KOPT-K1 (cell line): ENCODE results near the gene IVD.

ENCODE experiments used
- H3K27ac ChIP-seq: fragments of 200-600 bp; sonication (generic); 2 replicates; pipeline ENCODE4 v1.5.1; 2016; ENCODE audit warnings: antibody characterized with exemption, mild to moderate bottlenecking, low read depth, low read length; ENCODE audit not compliant: poor library complexity, severe bottlenecking
- H3K36me3 ChIP-seq: fragments of 200-600 bp; sonication (generic); 2 replicates; pipeline ENCODE4 v1.5.1; 2017; ENCODE audit warnings: antibody characterized with exemption, mild to moderate bottlenecking, low read length, moderate library complexity; ENCODE audit not compliant: insufficient read depth
- H3K9me3 ChIP-seq: fragments of 200-600 bp; sonication (generic); 2 replicates; pipeline ENCODE4 v1.5.1; 2017; ENCODE audit warnings: antibody characterized with exemption, low read length, mild to moderate bottlenecking; ENCODE audit not compliant: insufficient read depth, poor library complexity, severe bottlenecking

Gene IVD

DNA sequence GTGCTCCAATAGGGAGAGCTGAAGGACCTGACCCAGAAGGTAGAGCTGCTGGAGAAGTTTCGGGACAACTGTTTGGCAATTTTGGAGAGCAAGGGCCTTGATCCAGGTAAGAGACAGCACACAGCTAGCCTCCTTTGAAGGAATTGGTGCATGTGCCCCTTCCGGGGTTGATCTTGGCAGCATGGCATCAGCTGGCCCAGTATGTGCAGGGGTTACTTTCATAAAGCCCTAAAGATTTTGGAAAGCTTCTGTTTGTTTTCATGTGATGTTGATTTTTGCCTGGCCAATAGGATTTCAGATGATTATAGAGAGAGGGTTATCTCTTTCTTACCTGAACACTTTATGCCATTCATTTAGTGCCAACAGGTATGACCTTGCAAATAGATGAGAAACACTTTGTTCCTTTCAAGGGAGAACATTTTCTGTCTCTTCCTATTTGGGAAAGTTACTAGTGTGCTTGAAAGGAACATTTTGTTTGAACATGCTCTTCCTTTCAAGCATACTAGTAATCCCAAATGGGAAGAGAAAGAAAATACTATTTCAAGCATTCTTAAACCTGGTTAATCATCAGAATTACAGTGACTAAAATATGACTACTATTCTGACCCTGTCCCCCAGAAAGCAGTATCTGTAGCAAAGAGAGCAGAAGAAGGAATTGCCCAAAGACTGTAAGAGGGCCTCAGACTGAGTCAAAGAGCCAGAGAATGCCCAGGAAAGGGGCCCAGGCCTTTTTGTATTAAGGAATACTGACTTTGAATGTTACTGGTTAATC, 15.6 kb upstream of the IVD start:
- H3K36me3 ChIP-seq = peaks cover 99% of the 10 kb centered on the region
- no peaks in the 10 kb centered on the region for H3K9me3 ChIP-seq
- no peak overlapping the region for H3K27ac ChIP-seq

DNA sequence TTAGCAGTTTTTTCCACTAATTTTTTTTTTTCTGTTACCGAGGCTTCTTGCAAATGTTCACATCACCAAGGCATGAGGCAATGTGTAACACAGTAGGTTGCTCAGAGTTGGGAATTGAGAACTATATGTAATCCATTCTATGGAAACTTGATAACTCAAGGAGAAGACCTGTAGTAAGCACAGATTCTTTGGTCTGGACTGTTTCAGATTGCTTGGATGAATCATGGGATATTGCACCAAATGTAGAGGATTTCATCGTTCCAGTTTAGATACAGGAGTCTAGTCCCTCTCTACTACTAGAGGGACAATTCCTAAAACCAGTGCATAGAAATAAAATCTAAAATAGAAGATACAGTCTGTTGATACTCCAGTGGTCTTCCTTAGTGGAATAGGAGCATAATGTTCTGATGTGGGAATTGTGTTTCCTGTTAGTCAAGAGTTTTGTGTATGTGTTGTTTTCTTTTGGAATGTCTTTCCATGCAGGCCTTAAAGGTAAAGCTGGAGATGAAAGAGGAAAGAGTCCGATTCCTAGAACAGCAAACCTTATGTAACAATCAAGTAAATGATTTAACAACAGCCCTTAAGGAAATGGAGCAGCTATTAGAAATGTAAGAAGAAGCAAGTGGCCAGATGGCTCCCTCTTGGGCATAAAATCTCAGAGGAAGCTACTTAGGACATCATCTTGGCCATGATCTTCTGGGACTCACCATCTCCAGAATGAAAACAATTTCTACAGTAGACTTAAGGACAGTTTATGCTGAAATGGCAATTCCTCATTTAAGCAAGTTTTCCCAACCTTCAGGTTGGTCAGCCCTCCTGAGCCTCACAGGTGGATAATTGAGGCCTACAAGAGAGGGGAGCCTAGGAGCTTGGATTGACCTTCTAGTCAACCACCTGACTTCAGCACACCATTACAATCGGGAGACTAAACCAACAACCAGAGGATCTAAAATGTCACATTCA, 12.3 kb upstream of the IVD start:
- peaks cover 73% of the 10 kb centered on the region for H3K36me3 ChIP-seq
- no peak overlapping the region for H3K27ac ChIP-seq
- H3K9me3 ChIP-seq = no peaks in the 10 kb centered on the region

DNA sequence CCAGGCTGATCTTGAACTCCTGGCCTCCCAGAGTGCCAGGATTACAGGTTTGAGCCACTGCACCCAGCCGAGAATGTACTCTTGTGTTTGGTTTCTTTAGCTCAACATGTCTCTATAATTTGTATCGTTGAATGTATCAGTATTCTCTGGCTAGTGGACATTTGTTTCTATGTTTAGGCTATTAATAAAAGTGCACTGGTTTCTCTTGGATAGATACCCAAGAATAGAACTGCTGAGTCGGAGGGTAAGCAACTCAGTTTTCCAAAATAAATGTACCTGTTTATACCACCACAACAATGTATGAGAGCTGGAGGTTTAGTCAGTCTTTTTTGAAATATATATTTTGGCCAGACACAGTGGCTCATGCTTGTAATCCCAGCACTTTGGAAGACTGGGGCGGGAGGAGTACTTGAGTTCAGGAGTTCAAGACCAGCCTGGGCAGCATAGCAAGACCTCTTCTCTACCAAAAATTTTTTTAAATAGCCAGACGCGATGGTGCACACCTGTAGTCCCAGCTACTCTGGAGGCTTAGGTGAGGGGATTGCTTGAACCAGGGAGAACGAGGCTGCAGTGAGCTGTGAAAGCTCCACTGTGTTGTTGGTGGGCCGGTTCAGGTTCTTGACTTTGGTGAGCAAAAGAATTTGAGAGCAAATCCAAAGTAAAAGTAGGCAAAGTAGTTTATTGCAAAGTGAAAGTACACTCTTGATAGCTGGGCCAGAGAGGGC, 7.7 kb upstream of the IVD start:
- Histone ChIP-seq H3K9me3 (no peaks in the 10 kb centered on the region), H3K36me3 (peaks cover 28% of the 10 kb centered on the region)

DNA sequence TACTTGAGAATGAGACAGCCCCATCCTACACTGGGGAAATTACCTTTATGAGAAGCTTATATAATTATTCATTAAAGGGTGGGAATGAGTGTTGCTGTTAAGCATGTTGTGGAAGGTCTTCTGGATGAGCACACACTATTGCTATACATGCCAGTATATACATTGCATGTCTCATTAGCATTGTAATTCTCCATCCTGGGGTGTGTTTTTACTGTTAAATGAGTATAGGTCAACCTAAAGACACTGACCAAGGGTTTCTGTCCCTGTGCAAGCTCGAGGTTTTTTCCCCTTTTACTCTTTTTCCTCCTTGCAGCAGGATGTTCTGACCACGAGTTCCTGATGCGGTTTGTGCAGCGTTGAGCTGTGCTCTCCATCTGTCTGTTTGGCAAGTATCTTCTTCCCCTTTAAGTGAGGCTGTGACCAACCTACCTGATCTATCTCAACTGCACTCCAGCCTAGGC, 7.2 kb upstream of the IVD start:
- Histone ChIP-seq H3K27ac (peak overlapping the region; percentile 42), H3K36me3 (peaks cover 22% of the 10 kb centered on the region)

More for the DNA sequence above, 7.7 kb upstream of the IVD start:
- H3K27ac ChIP-seq = peak overlapping the region; percentile 42

DNA sequence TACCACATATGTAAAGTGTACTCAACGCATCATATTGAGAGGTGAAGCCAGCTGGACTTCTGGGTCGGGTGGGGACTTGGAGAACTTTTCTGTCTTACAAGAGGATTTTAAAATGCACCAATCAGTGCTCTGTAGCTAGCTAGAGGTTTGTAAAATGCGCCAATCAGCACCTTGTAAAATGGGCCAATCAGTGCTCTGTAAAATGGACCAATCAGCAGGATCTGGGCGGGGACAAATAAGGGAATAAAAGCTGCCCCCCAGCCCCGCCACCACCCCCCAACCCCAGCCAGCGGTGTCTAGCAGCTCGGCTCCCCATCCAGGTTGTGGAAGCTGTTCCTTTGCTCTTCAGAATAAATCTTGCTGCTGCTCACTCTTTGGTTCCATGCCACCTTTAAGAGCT, 6.2 kb upstream of the IVD start:
- no peak overlapping the region for H3K27ac ChIP-seq
- H3K36me3 ChIP-seq = peaks cover 13% of the 10 kb centered on the region
- no peaks in the 10 kb centered on the region for H3K9me3 ChIP-seq

More for the DNA sequence above, 7.2 kb upstream of the IVD start:
- H3K9me3 ChIP-seq = no peaks in the 10 kb centered on the region

DNA sequence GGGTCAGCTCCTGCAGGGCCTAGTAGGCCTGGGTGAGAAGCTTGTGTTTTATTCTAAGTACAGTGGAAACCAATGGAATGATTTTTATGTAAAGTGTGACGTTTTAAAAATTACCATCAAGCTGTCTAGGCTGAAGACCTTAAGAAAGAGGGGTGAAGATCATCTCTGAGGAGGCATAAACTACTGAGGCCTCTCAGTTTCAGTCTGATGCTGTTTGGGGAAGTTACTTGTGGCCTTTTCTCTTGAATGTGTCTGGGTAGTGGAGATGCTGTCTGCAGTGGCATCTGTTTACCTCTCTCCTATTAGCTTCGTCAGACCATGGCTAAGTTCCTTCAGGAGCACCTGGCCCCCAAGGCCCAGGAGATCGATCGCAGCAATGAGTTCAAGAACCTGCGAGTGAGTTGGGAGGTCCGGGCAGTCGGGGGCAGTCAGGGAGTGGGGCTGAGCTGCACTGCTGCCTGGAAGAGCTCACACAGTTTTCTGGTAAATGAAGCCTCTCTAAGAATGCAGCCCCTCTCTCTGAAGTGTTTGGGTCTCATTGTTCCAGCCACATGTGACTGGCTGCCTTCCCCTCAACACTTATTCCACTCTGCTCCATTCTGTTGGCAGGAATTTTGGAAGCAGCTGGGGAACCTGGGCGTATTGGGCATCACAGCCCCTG, 1.9 kb downstream of the IVD start:
- H3K36me3 ChIP-seq = peaks cover 54% of the 10 kb centered on the region
- H3K27ac ChIP-seq = no peak overlapping the region
- H3K9me3 ChIP-seq = no peaks in the 10 kb centered on the region

DNA sequence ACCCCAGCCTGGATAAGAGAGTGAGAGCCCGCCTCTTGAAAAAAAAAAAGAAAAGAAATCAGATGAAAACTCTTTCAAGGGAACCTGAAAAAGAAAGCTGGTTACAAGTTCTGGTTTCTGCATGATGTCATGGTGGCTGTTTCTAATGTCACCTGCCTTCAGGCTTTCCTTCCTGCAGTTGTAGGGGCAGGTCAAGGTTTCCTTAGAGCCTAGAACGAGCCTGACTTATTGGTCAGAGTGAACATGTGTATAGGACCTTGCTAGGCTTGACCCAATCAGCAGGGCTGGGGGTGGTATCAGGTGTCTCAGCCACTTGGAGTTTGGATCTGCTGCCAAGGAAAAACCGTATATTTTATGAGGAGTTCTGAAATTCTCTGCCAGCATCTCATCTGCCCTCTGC, 3.8 kb downstream of the IVD start:
- H3K36me3 ChIP-seq = peaks cover 73% of the 10 kb centered on the region
- no peaks in the 10 kb centered on the region for H3K9me3 ChIP-seq
- H3K27ac ChIP-seq = no peak overlapping the region

DNA sequence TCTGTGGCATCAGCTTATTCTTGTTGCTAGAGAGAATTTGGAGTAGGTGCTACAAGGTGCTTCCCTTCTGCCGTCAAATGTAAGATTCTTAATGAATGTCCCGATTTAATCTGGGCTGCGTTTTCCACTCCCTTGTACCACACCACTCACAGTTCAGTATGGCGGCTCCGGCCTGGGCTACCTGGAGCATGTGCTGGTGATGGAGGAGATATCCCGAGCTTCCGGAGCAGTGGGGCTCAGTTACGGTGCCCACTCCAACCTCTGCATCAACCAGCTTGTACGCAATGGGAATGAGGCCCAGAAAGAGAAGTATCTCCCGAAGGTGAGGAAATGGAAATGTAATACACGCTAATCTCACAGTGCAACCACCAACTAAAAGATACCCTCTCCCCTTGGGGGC, 4.9 kb downstream of the IVD start:
- H3K27ac ChIP-seq = no peak overlapping the region
- no peaks in the 10 kb centered on the region for H3K9me3 ChIP-seq
- peaks cover 84% of the 10 kb centered on the region for H3K36me3 ChIP-seq

DNA sequence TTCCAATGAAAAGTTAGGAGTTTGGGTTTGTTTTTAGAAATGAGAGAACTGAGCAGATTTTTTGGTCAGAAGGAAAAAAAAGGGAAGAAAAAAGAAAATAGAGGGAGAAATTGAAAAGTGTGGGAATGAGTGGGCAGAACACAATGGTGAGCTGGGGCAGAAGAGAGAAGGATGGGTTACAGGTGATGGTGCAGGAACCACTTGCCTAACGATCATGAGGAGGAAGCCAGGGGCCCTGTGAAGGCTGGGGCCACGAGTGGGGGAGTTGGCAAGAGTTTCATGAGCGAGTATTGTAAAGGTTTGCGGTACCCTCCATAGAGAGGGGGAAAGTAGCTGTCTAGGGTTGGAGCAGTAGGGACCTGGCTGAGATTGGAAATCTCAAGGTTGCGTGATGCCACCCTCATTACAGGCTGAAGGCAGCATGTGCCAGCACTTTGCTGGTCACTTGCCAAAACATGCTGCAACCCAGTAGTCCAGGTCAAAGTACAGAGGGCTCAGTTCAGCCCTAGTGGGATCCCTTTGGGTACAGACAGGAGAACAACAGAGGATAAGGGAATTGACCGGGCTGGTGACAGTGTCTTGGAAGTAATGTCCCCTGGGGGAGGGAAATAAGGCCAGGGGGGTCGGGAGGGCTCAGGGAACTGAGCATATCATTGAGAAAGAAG, 6.6 kb downstream of the IVD start:
- H3K27ac ChIP-seq = no peak overlapping the region
- H3K36me3 ChIP-seq = peaks cover 99% of the 10 kb centered on the region
- no peaks in the 10 kb centered on the region for H3K9me3 ChIP-seq

DNA sequence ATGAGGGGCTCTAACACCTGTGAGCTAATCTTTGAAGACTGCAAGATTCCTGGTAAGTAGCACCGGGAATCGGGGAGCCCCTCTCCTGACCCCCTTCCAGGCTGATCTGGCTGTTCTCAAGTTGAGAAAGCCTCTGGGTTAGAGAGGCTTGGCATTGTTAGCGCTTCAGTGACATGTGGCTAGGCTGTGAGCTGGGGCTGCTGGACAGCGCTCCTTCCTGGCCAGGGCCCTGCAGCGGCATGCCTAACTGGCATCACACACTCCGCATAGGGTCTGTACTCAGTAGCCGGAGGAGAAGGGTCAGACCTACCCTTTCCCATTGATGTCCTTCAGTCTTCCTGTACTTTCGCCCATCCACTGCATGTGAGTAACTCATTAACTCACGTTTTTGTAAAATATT, 7.4 kb downstream of the IVD start:
- Histone ChIP-seq H3K9me3 (no peaks in the 10 kb centered on the region), H3K36me3 (peaks cover 97% of the 10 kb centered on the region), H3K27ac (no peak overlapping the region)

DNA sequence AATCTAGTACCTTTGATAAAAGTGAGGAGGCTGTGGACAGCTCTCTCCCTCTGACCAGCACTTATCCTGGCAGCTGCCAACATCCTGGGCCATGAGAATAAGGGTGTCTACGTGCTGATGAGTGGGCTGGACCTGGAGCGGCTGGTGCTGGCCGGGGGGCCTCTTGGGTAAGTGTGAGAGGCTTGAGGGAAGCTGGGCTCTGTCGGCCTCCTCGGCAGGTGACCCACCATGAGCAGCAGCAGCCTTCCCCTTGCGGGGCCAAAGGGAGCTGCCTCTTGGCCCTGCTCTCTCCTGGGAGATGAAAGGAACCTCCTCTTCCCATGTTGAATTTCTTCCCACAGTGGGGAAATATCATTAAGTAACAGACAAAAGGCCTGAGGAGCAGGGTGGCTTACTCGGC, 9.2 kb downstream of the IVD start:
- Histone ChIP-seq H3K36me3 (peaks cover 88% of the 10 kb centered on the region), H3K27ac (no peak overlapping the region), H3K9me3 (no peaks in the 10 kb centered on the region)

DNA sequence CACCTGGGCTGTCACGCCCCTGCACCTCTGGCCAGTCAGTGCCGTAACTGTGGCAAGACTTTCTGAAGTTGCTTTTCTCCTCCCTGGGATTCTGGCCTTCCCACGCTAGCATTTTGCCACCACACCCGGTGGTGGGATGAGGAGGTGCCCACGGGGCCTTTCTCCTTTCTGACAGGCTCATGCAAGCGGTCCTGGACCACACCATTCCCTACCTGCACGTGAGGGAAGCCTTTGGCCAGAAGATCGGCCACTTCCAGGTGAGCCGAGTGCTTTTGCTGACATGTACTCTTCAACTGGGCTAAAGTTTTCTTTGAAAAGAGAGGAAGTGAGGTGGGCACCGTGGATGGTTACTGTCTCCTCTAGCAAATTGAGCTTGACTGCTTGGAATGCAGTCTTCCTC, 9.6 kb downstream of the IVD start:
- Histone ChIP-seq H3K36me3 (peaks cover 84% of the 10 kb centered on the region), H3K27ac (no peak overlapping the region)

DNA sequence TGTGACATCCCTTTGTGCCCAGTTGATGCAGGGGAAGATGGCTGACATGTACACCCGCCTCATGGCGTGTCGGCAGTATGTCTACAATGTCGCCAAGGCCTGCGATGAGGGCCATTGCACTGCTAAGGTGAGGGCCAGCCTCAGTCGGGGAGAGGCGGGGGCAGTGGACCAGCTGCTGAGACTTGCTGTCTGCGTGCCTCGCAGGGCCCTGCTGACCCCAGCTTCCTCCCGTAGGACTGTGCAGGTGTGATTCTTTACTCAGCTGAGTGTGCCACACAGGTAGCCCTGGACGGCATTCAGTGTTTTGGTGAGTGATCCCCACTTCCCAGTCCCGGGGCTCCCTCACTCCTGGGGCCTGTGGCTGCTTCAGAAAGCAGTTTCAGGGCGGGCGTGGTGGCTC, 10.5 kb downstream of the IVD start:
- Histone ChIP-seq H3K36me3 (peaks cover 75% of the 10 kb centered on the region), H3K27ac (no peak overlapping the region), H3K9me3 (no peaks in the 10 kb centered on the region)

More for the DNA sequence above, 9.6 kb downstream of the IVD start:
- H3K9me3 ChIP-seq = no peaks in the 10 kb centered on the region

DNA sequence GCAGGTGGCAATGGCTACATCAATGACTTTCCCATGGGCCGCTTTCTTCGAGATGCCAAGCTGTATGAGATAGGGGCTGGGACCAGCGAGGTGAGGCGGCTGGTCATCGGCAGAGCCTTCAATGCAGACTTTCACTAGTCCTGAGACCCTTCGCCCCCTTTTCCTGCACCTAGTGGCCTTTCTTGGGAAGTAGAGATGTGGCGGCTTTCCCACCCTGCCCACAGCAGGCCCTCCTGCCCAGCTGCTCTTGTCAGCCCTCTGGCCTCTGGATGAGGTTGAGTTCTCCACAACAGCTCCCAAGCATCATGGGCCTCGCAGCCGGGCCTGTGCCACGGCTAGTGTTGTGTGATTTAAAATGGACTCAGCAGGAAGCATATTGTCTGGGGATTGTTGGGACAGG, 12.5 kb downstream of the IVD start:
- H3K27ac ChIP-seq = no peak overlapping the region
- no peaks in the 10 kb centered on the region for H3K9me3 ChIP-seq
- peaks cover 55% of the 10 kb centered on the region for H3K36me3 ChIP-seq
